Caco-2 (cell line): Measurements from ENCODE around the gene CDKN2AIPNL. TPM values are rescaled to one million over a fixed set of nuclear protein-coding genes. Genes with fewer than 3 reads are reported as not detected.

Source experiments
- BruUV-seq: library from RNA; stranded (reverse); fragments of 400-500 nt; replicated peaks from 2 replicates; lab custom pipeline; 2021; lab: Mats Ljungman, UMichigan
- CTCF ChIA-PET: fragments of 300-600 bp; sonication (Branson Sonifier 250); formaldehyde crosslinking; loops from one replicate; lab custom pipeline; 2022; ENCODE audit warnings: antibody characterized with exemption; lab: Charles Lee
- POLR2A ChIA-PET: fragments of 300-600 bp; sonication (Branson Sonifier 250); formaldehyde crosslinking; loops from one replicate; lab custom pipeline; 2022; ENCODE audit warnings: antibody characterized with exemption; lab: Charles Lee
- DNase-seq, 2 experiments: peaks; one replicate each; pipeline versions ENCODE4 v3.0.0 to v3.0.0-alpha.2; 2020 to 2022
- H3K27me3 ChIP-seq: replicated peaks from 2 replicates; pipeline ENCODE4 v1.6.0; 2011; ENCODE audit warnings: low read length; ENCODE audit not compliant: control insufficient read depth, insufficient read depth
- H3K36me3 ChIP-seq: 2 replicates; pipeline ENCODE4 v1.5.1; 2011; ENCODE audit warnings: low read length; ENCODE audit not compliant: control insufficient read depth, insufficient read depth
- H3K4me1 ChIP-seq: fragments of 250-450 bp; sonication (Bioruptor Pico); 2 replicates; pipeline ENCODE4 v1.5.1; 2020; ENCODE audit warnings: mild to moderate bottlenecking
- H3K4me3 ChIP-seq: 2 replicates; pipeline ENCODE4 v1.5.1; 2011; ENCODE audit warnings: low read depth, mild to moderate bottlenecking, control low read depth, low read length
- H3K9me3 ChIP-seq: fragments of 250-450 bp; sonication (Bioruptor Pico); 2 replicates; pipeline ENCODE4 v1.5.1; 2020; ENCODE audit warnings: mild to moderate bottlenecking, moderate library complexity
- H3K27ac Mint-ChIP-seq: one replicate; pipeline ENCODE4 v1.8.0; 2022; ENCODE audit warnings: mixed read lengths; ENCODE audit not compliant: unreplicated experiment
- H3K27me3 Mint-ChIP-seq: one replicate; pipeline ENCODE4 v1.8.0; 2022; ENCODE audit warnings: mixed read lengths; ENCODE audit not compliant: insufficient read depth, unreplicated experiment
- H3K36me3 Mint-ChIP-seq: one replicate; pipeline ENCODE4 v1.8.0; 2022; ENCODE audit warnings: mild to moderate bottlenecking, mixed read lengths; ENCODE audit not compliant: insufficient read depth, unreplicated experiment
- H3K4me1 Mint-ChIP-seq: one replicate; pipeline ENCODE4 v1.8.0; 2022; ENCODE audit warnings: low read depth, mixed read lengths; ENCODE audit not compliant: unreplicated experiment
- H3K4me3 Mint-ChIP-seq: one replicate; pipeline ENCODE4 v1.8.0; 2022; ENCODE audit warnings: mild to moderate bottlenecking, moderate library complexity, mixed read lengths; ENCODE audit not compliant: unreplicated experiment
- H3K9me3 Mint-ChIP-seq: one replicate; pipeline ENCODE4 v1.8.0; 2022; ENCODE audit warnings: mixed read lengths; ENCODE audit not compliant: unreplicated experiment
- intact Hi-C: fragments of 100-400 bp; cut with micrococcal nuclease; formaldehyde crosslinking; loops from one replicate; pipeline ENCODE4 v1.10.0; 2022; ENCODE audit not compliant: unreplicated experiment
- total RNA-seq: library from RNA; stranded (reverse); gene quantifications from 2 replicates; pipeline ENCODE4 v1.2.3, GENCODE V29; 2022
- TF ChIP-seq, protein P1 (sequence below), 2 experiments: fragments of 200-600 bp in 1 of 2; IDR thresholded peaks; 1 replicate in 1 of 2; 2 replicates in 1 of 2; pipeline versions ENCODE4 v1.5.1 to v1.8.0; 2011 to 2022; ENCODE audit warnings: antibody characterized with exemption in 1 of 2, control low read depth in 1 of 2, inconsistent platforms in 1 of 2, low read depth in 1 of 2, low read length in 1 of 2, mild to moderate bottlenecking in 1 of 2, moderate library complexity in 1 of 2; ENCODE audit not compliant: insufficient read depth in 1 of 2, severe bottlenecking in 1 of 2, unreplicated experiment in 1 of 2

CDKN2AIPNL gene
- total RNA-seq, 1 experiment from 2014 or later: 53.2 TPM

DNA sequence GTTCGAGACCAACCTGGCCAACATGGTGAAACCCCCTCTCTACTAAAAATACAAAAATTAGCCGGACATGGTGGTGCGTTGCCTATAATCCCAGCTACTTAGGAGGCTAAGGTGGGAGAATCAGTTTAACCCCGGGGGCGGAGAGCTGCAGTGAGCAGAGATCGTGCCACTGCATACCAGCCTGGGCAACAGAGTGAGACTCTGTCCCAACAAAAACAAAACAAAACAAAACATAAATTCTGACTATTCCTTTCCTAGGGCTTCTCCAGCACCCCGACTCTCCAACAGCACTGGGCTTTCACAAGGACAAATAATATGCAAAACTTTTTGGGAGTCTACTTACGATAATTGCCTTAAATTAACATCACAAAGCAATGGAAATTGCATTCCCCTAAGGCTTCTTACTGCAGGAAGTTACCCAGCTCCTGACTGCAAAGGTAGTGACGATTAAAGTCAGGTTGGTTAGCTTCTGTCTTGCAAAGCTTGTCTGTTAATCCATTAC lies 15.9 kb upstream of the CDKN2AIPNL start:
- TF ChIP-seq, protein P1, sequence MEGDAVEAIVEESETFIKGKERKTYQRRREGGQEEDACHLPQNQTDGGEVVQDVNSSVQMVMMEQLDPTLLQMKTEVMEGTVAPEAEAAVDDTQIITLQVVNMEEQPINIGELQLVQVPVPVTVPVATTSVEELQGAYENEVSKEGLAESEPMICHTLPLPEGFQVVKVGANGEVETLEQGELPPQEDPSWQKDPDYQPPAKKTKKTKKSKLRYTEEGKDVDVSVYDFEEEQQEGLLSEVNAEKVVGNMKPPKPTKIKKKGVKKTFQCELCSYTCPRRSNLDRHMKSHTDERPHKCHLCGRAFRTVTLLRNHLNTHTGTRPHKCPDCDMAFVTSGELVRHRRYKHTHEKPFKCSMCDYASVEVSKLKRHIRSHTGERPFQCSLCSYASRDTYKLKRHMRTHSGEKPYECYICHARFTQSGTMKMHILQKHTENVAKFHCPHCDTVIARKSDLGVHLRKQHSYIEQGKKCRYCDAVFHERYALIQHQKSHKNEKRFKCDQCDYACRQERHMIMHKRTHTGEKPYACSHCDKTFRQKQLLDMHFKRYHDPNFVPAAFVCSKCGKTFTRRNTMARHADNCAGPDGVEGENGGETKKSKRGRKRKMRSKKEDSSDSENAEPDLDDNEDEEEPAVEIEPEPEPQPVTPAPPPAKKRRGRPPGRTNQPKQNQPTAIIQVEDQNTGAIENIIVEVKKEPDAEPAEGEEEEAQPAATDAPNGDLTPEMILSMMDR (IDR thresholded peaks at IDR 0.05; ENCODE audit: insufficient read depth in 1 of 2, low read depth in 1 of 2, low read length in 1 of 2, severe bottlenecking in 1 of 2, unreplicated experiment in 1 of 2): no peak
- ChIA-PET POLR2A (interaction anchor here (1.0 kb wide), 1 partner anchor 9 kb away, joined by 5 read pairs; no protein-coding TSS in a partner anchor), CTCF (interaction anchor here (1.4 kb wide), 1 partner anchor 12 kb away, joined by 3 read pairs; no protein-coding TSS in a partner anchor)
- Histone ChIP-seq H3K4me3 (no peak overlapping the region), H3K4me1 (no peaks in the 10 kb centered on the region), H3K36me3 (no peaks in the 10 kb centered on the region), H3K27me3 (no peaks in the 10 kb centered on the region), H3K9me3 (no peaks in the 10 kb centered on the region)
- no peaks in the 10 kb centered on the region for H3K36me3 Mint-ChIP-seq
- peaks cover 2% of the 10 kb centered on the region for H3K4me1 Mint-ChIP-seq
- no peaks in the 10 kb centered on the region for H3K9me3 Mint-ChIP-seq
- no peak for DNase-seq
- intact Hi-C loops: no loop called here
- no peaks in the 10 kb centered on the region for H3K27me3 Mint-ChIP-seq
- H3K27ac Mint-ChIP-seq: no peak overlapping the region
- no peak overlapping the region for H3K4me3 Mint-ChIP-seq
- BruUV-seq: no TSS peak

DNA sequence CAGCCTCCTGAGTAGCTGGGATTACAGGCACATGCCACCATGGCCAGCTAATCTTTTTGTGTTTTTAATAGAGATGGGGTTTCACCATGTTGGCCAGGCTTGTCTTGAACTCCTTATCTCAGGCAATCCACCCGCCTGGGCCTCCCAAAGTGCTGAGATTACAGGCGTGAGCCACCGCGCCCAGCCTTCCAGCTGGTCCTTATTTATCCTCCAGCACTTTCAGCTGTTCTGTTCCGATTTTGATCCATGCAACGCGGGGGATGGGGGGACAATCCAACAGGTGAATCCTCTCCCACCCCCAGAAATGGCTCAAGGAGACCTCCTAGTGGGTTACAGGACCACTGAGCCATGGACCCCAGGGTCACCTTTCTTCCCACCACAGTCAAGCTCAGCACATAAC lies 14.7 kb upstream of the CDKN2AIPNL start:
- TF ChIP-seq, protein P1 (IDR thresholded peaks at IDR 0.05; ENCODE audit: insufficient read depth in 1 of 2, low read depth in 1 of 2, low read length in 1 of 2, severe bottlenecking in 1 of 2, unreplicated experiment in 1 of 2): no peak
- ChIA-PET CTCF (no interaction called here), POLR2A (interaction anchor here (0.6 kb wide), 1 partner anchor 182 kb away, joined by 3 read pairs; no protein-coding TSS in a partner anchor)
- peaks cover 4% of the 10 kb centered on the region for H3K36me3 Mint-ChIP-seq
- no peak overlapping the region for H3K4me3 Mint-ChIP-seq
- no peaks in the 10 kb centered on the region for H3K4me1 ChIP-seq
- no TSS peak for BruUV-seq
- peaks cover 10% of the 10 kb centered on the region for H3K9me3 Mint-ChIP-seq
- no peaks in the 10 kb centered on the region for H3K27me3 ChIP-seq
- no peaks in the 10 kb centered on the region for H3K27me3 Mint-ChIP-seq
- H3K4me3 ChIP-seq: no peak overlapping the region
- intact Hi-C loops: no loop called here
- H3K36me3 ChIP-seq: no peaks in the 10 kb centered on the region
- H3K4me1 Mint-ChIP-seq: peaks cover 8% of the 10 kb centered on the region
- no peak overlapping the region for H3K27ac Mint-ChIP-seq
- no peaks in the 10 kb centered on the region for H3K9me3 ChIP-seq
- no peak for DNase-seq

DNA sequence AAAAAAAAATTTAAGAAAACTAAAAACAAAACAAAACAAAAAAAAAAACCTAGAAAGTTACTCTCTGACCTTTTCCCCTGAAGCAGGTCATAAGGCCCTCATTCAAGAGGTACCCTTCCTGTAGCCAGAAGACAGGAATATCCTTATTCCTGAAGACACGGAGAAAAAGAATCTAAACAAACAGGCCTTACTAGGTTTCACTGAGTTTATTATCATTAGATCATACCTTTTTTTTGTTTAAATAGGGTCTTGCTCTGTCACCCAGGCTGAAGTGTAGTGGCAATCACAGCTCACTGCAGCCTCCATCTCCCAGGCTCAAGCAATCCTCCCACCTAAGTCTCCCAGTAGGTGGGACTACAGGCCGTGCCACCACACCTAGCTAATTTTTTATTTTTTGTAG lies 11.7 kb upstream of the CDKN2AIPNL start:
- Mint-ChIP-seq H3K4me3 (no peak overlapping the region), H3K4me1 (peaks cover 8% of the 10 kb centered on the region), H3K27me3 (no peaks in the 10 kb centered on the region), H3K27ac (no peak overlapping the region), H3K36me3 (peaks cover 4% of the 10 kb centered on the region), H3K9me3 (peaks cover 11% of the 10 kb centered on the region)
- no TSS peak for BruUV-seq
- H3K4me1 ChIP-seq: peaks cover 10% of the 10 kb centered on the region
- ChIA-PET POLR2A (no interaction called here), CTCF (no interaction called here)
- DNase-seq: peak in 1 of 2 experiments; percentile 23
- H3K9me3 ChIP-seq: peaks cover 21% of the 10 kb centered on the region
- no peak overlapping the region for H3K4me3 ChIP-seq
- no peaks in the 10 kb centered on the region for H3K36me3 ChIP-seq
- H3K27me3 ChIP-seq: no peaks in the 10 kb centered on the region
- TF ChIP-seq, protein P1 (IDR thresholded peaks at IDR 0.05; ENCODE audit: insufficient read depth in 1 of 2, low read depth in 1 of 2, low read length in 1 of 2, severe bottlenecking in 1 of 2, unreplicated experiment in 1 of 2): no peak
- intact Hi-C loops: no loop called here
